Caco-2 (cell line): ENCODE data around the gene MAPK1IP1L. TPM values are rescaled to one million over a fixed set of nuclear protein-coding genes. Genes with fewer than 3 reads are reported as not detected.
"Not testable (repeated sequence)": the region's sequence is repeated elsewhere in the genome, so short reads cannot be mapped to it uniquely, and the experiment has no call there.

Source experiments
- BruUV-seq: library from RNA; stranded (reverse); fragments of 400-500 nt; replicated peaks from 2 replicates; lab custom pipeline; 2021; lab: Mats Ljungman, UMichigan
- CTCF ChIA-PET: fragments of 300-600 bp; sonication (Branson Sonifier 250); formaldehyde crosslinking; loops from one replicate; lab custom pipeline; 2022; ENCODE audit warnings: antibody characterized with exemption; lab: Charles Lee
- POLR2A ChIA-PET: fragments of 300-600 bp; sonication (Branson Sonifier 250); formaldehyde crosslinking; loops from one replicate; lab custom pipeline; 2022; ENCODE audit warnings: antibody characterized with exemption; lab: Charles Lee
- DNase-seq, 2 experiments: peaks; one replicate each; pipeline versions ENCODE4 v3.0.0 to v3.0.0-alpha.2; 2020 to 2022
- H3K27me3 ChIP-seq: replicated peaks from 2 replicates; pipeline ENCODE4 v1.6.0; 2011; ENCODE audit warnings: low read length; ENCODE audit not compliant: control insufficient read depth, insufficient read depth
- H3K36me3 ChIP-seq: 2 replicates; pipeline ENCODE4 v1.5.1; 2011; ENCODE audit warnings: low read length; ENCODE audit not compliant: control insufficient read depth, insufficient read depth
- H3K4me1 ChIP-seq: fragments of 250-450 bp; sonication (Bioruptor Pico); 2 replicates; pipeline ENCODE4 v1.5.1; 2020; ENCODE audit warnings: mild to moderate bottlenecking
- H3K4me3 ChIP-seq: 2 replicates; pipeline ENCODE4 v1.5.1; 2011; ENCODE audit warnings: low read depth, mild to moderate bottlenecking, control low read depth, low read length
- H3K9me3 ChIP-seq: fragments of 250-450 bp; sonication (Bioruptor Pico); 2 replicates; pipeline ENCODE4 v1.5.1; 2020; ENCODE audit warnings: mild to moderate bottlenecking, moderate library complexity
- H3K27ac Mint-ChIP-seq: one replicate; pipeline ENCODE4 v1.8.0; 2022; ENCODE audit warnings: mixed read lengths; ENCODE audit not compliant: unreplicated experiment
- H3K27me3 Mint-ChIP-seq: one replicate; pipeline ENCODE4 v1.8.0; 2022; ENCODE audit warnings: mixed read lengths; ENCODE audit not compliant: insufficient read depth, unreplicated experiment
- H3K36me3 Mint-ChIP-seq: one replicate; pipeline ENCODE4 v1.8.0; 2022; ENCODE audit warnings: mild to moderate bottlenecking, mixed read lengths; ENCODE audit not compliant: insufficient read depth, unreplicated experiment
- H3K4me1 Mint-ChIP-seq: one replicate; pipeline ENCODE4 v1.8.0; 2022; ENCODE audit warnings: low read depth, mixed read lengths; ENCODE audit not compliant: unreplicated experiment
- H3K4me3 Mint-ChIP-seq: one replicate; pipeline ENCODE4 v1.8.0; 2022; ENCODE audit warnings: mild to moderate bottlenecking, moderate library complexity, mixed read lengths; ENCODE audit not compliant: unreplicated experiment
- H3K9me3 Mint-ChIP-seq: one replicate; pipeline ENCODE4 v1.8.0; 2022; ENCODE audit warnings: mixed read lengths; ENCODE audit not compliant: unreplicated experiment
- CTCF ChIP-seq, 2 experiments: fragments of 200-600 bp in 1 of 2; IDR thresholded peaks; 1 replicate in 1 of 2; 2 replicates in 1 of 2; pipeline versions ENCODE4 v1.5.1 to v1.8.0; 2011 to 2022; ENCODE audit warnings: antibody characterized with exemption in 1 of 2, control low read depth in 1 of 2, inconsistent platforms in 1 of 2, low read depth in 1 of 2, low read length in 1 of 2, mild to moderate bottlenecking in 1 of 2, moderate library complexity in 1 of 2; ENCODE audit not compliant: insufficient read depth in 1 of 2, severe bottlenecking in 1 of 2, unreplicated experiment in 1 of 2
- intact Hi-C: fragments of 100-400 bp; cut with micrococcal nuclease; formaldehyde crosslinking; loops from one replicate; pipeline ENCODE4 v1.10.0; 2022; ENCODE audit not compliant: unreplicated experiment
- total RNA-seq: library from RNA; stranded (reverse); gene quantifications from 2 replicates; pipeline ENCODE4 v1.2.3, GENCODE V29; 2022

MAPK1IP1L gene
- total RNA-seq, 1 experiment from 2014 or later, result 90.8 TPM

DNA sequence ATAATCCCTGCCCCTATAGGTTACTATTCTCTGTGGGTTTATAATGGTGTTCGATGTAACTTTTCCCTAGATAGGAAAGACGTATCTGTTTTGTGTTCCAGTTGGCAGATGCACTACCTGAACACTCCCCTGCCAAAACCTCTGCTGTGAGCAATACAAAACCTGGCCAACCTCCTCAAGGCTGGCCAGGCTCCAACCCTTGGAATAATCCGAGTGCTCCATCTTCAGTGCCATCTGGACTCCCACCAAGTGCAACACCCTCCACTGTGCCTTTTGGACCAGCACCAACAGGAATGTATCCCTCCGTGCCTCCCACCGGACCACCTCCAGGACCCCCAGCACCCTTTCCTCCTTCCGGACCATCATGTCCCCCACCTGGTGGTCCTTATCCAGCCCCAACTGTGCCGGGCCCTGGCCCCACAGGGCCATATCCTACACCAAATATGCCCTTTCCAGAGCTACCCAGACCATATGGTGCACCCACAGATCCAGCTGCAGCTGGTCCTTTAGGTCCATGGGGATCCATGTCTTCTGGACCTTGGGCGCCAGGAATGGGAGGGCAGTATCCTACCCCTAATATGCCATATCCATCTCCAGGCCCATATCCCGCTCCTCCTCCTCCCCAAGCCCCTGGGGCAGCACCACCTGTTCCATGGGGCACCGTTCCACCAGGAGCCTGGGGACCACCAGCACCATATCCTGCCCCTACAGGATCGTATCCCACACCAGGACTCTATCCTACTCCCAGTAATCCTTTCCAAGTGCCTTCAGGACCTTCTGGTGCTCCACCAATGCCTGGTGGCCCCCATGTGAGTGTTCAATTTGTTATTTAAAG, 11.3 kb downstream of the MAPK1IP1L start:
- no peaks in the 10 kb centered on the region; the same call in 1 of the 2 replicates for H3K36me3 ChIP-seq
- Mint-ChIP-seq H3K27ac (no peak overlapping the region), H3K4me3 (no peak overlapping the region), H3K27me3 (no peaks in the 10 kb centered on the region), H3K4me1 (peaks cover 5% of the 10 kb centered on the region), H3K36me3 (peaks cover 94% of the 10 kb centered on the region), H3K9me3 (no peaks in the 10 kb centered on the region)
- no peaks in the 10 kb centered on the region for H3K27me3 ChIP-seq
- H3K9me3 ChIP-seq, result no peaks in the 10 kb centered on the region
- TF ChIP-seq CTCF (IDR thresholded peaks at IDR 0.05; ENCODE audit: insufficient read depth in 1 of 2, low read depth in 1 of 2, low read length in 1 of 2, severe bottlenecking in 1 of 2, unreplicated experiment in 1 of 2), result no peak
- H3K4me3 ChIP-seq, result no peak overlapping the region
- no TSS peak for BruUV-seq
- intact Hi-C loops, result no loop called here
- ChIA-PET CTCF (interaction anchor here (0.6 kb wide), 1 partner anchor 1964 kb away, joined by 3 read pairs; no protein-coding TSS in a partner anchor), POLR2A (no interaction called here)
- DNase-seq, result no peak
- H3K4me1 ChIP-seq, result no peaks in the 10 kb centered on the region

DNA sequence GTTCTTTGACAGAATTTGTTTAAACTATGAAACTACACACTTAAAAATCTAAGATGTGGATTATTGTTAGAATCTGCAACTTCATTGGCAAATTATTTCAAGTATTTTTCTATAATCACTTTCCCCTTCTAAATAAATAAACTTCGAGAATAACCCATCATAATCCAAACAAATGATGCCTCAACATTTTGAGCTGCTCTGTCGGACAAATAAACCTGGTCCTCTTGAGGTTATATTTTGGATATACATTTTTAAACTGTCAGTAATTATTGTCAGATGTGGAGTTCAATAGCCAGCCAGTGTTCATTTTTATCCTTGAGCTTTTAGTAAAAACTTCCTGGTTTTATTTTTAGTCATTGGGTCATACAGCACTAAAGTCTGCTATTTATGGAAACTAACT, 13.4 kb downstream of the MAPK1IP1L start:
- H3K4me3 ChIP-seq, POLR2A ChIA-PET, CTCF ChIA-PET, H3K9me3 Mint-ChIP-seq, DNase-seq, intact Hi-C loops, H3K27ac Mint-ChIP-seq, H3K27me3 ChIP-seq, H3K4me3 Mint-ChIP-seq, H3K4me1 Mint-ChIP-seq, H3K4me1 ChIP-seq, H3K36me3 ChIP-seq, H3K27me3 Mint-ChIP-seq, H3K9me3 ChIP-seq: not testable (repeated sequence)
- TSS peak; percentile 8 for BruUV-seq
- H3K36me3 Mint-ChIP-seq, result peaks cover 86% of the 10 kb centered on the region

DNA sequence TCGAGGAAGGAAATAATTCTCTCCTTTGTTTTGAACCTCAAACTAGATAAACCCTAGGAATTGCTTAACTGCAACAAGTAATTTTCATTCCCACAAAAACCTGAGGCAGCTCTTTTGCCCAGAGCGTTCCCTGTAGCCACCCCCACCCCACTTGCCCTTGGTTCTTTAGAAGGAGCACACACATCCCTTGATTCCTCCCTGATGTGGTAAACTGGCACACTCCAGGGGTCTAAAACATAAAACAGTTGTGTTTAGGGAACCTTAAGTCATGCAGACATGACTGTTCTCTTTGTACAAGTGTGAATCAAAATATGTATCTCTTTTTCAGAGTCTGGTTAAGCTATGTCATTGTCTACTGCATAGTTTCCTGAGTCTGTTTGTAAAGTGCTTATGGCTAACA, 14.0 kb downstream of the MAPK1IP1L start:
- Histone ChIP-seq H3K27me3 (no peaks in the 10 kb centered on the region), H3K4me1 (no peaks in the 10 kb centered on the region), H3K36me3 (no peaks in the 10 kb centered on the region), H3K4me3 (no peak overlapping the region), H3K9me3 (no peaks in the 10 kb centered on the region)
- CTCF ChIA-PET, result interaction anchor here (1.7 kb wide), 1 partner anchor 12 kb away, joined by 5 read pairs; no protein-coding TSS in a partner anchor
- Mint-ChIP-seq H3K36me3 (peaks cover 81% of the 10 kb centered on the region), H3K4me3 (no peak overlapping the region), H3K9me3 (no peaks in the 10 kb centered on the region), H3K4me1 (no peaks in the 10 kb centered on the region), H3K27me3 (no peaks in the 10 kb centered on the region), H3K27ac (no peak overlapping the region)
- intact Hi-C loops, result no loop called here
- DNase-seq, result no peak
- BruUV-seq, result no TSS peak
- POLR2A ChIA-PET, result no interaction called here
- TF ChIP-seq CTCF (IDR thresholded peaks at IDR 0.05; ENCODE audit: insufficient read depth in 1 of 2, low read depth in 1 of 2, low read length in 1 of 2, severe bottlenecking in 1 of 2, unreplicated experiment in 1 of 2), result no peak
